HG02938 (cell line): ENCODE results near the gene MMP20.
A peak's percentile ranks its signal among the peaks of the same experiment; 100 is the strongest.
"Not testable (repeated sequence)": the region's sequence is repeated elsewhere in the genome, so short reads cannot be mapped to it uniquely, and the experiment has no call there.

Source experiments
- ATAC-seq: cut with Tn5 transposase; IDR thresholded peaks from one replicate; pipeline ENCODE4 v1.9.1; 2021; ENCODE audit warnings: mild to moderate bottlenecking, moderate library complexity; ENCODE audit not compliant: unreplicated experiment

MMP20 gene

GRCh38 chr11:102625177-102625576 lies at the start of gene MMP20:
TSS of gene MMP20 (minus strand) at chr11:102625332. CDS start at chr11:102625319, 13 bp downstream.
- ATAC-seq, result no peak

DNA sequence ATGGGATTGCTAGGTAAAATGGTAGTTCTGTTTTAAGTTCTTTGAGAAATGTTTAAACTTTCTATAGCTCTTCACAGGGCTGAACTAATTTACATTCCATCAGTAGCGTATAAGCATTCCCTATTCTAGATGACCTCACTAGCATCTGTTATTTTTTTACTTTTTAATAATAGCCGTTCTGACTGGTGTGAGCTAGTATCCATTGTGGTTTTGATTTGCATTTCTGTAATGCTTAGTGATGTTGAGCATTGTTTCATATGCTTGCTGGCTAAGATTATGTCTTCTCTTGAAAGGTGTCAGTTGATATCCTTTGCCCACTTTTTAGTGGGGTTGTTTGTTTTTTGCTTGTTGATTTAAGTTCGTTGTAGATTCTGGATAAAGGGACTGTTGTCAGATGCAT lies 44.5 kb upstream of the MMP20 start:
- peak; percentile 80 for ATAC-seq

GRCh38 chr11:102666331-102666957 lies 41.3 kb upstream of the MMP20 start:
- peak; percentile 43 for ATAC-seq

GRCh38 chr11:102664001-102664752 lies 39.0 kb upstream of the MMP20 start:
- ATAC-seq, result no peak

DNA sequence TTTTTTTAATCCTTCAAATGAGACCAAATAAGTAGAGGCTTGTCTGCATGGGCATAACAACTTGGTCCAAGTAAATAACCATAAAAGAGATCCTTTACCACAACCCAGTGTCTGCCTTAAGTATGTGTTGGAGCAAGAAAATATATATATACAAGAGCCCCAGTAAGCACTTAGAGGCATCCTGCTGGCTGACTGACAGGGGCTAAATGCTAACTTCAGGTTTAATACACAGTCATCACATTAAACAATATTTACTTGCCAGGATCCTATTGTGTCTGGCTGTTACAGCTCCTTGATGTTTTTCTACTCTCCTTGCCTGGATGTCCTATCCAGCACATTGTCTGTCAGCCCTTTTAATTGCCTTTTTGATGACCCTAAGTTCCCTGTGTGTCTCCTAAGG lies 37.5 kb upstream of the MMP20 start:
- ATAC-seq, result no peak

GRCh38 chr11:102661040-102661439 lies 35.9 kb upstream of the MMP20 start:
- ATAC-seq, result no peak

DNA sequence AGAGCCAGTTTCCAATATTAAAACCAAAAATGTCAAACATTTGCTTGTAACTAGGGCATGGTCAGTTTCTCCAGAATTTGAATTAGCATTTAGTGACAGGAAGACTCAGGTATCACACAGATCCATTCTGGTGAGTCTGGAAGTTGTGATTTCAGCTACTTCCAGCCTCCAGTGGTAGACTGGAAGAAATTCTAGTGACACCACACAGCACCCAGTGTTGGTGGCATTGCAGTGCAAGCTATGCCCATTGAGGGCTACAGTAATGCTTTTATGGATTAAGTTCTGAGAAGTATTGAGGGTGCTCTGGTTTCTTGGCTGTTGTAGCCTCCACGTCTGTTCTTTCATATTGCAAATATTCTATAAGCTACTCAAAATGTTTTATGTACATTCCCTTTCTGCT lies 31.4 kb upstream of the MMP20 start:
- ATAC-seq, result no peak

DNA sequence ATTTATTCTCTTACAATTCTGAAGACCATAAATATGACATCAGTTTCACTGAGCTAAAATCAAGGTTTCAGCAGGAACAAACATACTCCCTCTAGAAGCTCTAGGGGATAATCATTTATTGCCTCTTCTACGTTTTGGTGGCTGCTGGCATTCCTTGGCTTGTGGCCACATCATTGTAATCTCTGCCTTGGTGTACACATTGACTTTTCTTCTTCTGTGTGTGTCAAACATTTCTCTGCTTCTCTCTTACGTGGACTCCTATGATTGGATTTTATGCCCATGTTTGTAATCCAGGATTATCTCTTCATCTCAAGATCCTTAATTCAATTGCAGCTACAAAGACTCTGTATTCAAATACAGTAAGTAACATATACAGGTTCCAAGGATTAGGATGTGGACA lies 30.4 kb upstream of the MMP20 start:
- no peak for ATAC-seq

DNA sequence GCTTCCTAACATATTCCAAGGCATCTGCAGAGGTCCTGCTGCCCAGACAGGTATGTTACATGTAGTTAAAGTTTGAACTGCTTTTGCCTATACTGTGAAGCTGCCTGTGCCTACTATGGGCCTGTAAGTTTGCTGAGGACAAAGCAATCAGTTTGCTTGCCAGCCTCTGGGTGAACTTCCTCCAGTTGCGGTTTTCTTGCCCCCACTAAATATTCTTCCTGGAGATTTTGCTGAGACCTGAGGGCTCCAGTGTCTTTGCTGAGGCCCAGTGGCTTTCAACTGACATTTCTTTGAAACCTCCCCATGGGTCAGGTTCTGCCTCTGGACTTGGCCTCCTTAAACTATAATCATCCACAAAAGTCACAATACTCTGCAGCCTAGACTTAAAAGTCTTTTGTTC lies 29.6 kb upstream of the MMP20 start:
- ATAC-seq, result no peak

DNA sequence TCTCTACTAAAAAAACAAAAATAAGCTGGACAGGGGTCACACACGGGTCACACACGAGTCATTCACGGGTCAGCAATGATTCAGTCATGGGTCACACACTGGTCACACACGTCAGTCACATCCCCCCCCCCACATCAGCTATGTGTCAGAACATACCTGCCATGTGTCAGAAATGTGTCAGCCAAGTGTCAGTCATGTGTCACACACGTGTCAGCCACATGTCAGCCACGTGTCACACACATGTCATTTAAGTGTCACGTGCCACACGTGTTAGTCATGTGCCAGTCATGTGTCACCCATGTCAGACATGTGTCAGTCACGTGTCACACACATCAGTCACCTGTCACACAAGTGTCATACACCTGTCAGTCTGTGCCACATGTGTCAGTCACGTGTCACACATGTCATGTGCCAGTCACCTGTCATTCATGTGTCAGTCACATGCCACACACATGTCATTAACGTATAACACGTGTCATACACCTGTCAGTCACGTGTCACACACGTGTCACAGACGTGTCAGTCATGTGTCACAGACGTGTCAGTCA lies 28.7 kb upstream of the MMP20 start:
- ATAC-seq, result no peak

DNA sequence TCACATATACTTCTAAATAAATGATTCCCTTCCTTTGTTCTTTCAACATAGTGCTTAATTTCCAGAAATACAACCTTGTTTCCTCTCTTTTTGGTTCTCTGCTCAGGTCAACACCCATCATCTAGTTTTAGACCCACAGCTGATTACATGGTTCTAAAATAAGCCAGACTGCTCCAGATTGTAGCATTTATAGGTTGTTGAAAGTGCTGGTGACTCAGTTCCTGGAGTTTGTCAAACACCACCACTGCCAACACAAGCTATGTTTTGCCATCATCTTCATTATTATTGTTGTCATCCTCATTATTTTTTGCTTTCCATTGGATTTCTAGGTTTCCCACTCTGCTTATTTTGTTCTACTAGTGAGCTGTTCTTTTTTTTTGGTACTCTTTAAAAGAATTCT lies 22.3 kb upstream of the MMP20 start:
- no peak for ATAC-seq

- ATAC-seq, result no peak
These were observed 18.8 kb upstream of the MMP20 start for GRCh38 chr11:102643941-102644340.

DNA sequence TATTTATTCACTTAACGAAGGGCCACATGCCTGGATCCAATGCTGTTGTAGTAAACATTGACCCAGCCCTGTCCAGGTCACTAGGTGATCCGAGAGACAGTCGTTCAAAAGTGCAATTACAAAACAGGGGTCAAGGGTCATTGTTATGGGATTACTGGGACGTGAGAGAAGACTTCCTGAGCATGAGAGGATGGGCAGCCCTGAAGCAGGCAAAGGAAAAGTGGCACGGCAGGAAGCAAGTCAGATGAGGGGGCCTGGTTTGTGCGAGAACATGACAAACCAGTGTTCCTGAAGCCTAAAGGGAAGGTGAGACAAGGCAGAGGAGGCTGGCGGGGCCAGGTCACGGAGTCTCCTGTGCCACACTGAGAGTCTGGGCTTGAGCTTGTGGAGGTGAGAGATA lies 15.8 kb upstream of the MMP20 start:
- no peak for ATAC-seq

- no peak for ATAC-seq
These were observed 14.5 kb upstream of the MMP20 start for GRCh38 chr11:102639656-102640055.

GRCh38 chr11:102637731-102638130 lies 12.6 kb upstream of the MMP20 start:
- ATAC-seq, result no peak

DNA sequence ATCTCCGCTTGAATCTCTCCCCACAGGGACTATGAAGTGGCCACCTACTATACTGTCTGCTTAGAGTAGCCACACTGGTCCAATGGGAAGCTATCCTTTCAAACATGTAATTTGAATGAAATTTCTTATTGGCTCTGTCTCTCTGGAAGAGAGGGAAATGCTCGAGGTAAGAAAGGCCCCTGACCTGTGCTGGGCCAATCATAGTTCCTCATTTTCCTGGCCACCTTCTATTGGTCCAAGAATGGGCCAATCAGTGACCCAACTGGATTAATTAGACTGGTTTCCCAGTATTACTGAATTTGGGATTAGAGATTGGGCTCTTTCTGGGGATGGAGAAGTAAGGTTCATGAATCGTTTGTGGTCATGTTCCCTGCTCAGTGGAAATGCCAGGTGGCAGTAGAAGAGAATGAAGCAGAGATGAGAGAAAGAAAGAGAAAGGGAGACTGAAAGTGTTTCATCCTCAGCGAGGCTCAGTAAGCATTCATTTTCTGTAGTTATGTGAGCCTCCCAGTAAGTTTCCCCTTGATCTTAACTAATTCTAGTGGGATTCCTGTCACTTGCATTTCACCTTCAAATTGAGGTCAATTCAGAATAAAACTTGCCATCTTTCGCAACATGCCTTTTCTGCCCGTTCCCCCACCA lies 8.4 kb upstream of the MMP20 start:
- no peak for ATAC-seq

DNA sequence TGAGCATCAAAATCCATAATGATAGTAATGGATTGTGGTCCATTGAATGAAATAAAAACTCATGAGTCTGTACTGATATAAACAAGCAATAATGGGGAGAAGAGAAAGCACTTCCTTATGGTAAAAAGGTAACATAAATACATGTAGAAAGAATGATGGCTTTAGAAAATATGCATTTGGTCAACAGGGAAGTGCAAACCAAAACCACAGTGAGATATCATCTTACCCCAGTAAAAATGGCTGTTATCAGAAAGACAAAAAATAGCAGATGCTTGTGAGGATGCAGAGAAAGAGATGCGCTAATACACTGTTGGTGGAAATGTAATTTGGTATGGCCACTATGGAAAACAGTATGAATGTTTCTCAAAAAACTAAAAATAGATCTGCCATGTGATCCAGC lies 6.9 kb upstream of the MMP20 start:
- no peak for ATAC-seq

DNA sequence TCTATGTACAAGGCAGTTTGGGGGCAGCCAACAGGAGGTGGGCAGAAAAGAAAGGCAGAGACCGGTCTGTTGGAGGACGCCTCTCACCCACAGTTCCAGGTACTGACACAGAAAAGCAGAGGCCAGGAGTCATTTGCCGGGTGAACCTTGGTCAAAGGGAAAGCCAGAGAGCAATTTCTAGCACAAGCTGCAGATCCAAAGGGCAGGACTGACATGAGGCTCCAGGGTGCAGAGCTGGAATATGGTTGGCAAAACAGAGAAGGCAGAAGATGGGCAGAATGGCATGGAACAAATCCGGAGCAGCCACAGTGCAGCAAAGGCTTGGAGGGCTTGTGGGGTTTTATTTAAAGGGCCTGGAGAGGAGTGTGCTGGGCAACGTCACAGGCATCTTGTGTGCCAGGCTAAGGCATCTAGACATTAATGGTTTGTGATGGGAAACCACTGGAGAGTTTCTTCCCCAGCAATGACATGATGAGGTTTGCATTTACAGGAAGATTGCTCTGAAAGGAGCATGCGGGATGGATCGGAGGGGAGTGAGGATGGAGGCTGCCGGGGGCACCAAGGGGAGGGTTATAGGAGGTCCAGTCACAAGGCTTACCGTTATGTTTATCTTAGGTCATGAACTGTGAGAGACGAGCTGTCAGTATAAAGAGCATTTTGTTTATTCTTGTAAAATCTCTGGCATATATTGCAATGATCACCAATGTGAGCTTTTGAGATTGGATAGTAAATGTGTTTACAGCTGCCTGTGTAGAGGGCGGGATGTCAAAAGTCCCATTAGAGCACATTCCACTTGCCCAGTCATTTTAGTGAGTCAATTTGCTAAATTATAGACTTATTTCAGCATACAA lies 5.7 kb upstream of the MMP20 start:
- no peak for ATAC-seq

DNA sequence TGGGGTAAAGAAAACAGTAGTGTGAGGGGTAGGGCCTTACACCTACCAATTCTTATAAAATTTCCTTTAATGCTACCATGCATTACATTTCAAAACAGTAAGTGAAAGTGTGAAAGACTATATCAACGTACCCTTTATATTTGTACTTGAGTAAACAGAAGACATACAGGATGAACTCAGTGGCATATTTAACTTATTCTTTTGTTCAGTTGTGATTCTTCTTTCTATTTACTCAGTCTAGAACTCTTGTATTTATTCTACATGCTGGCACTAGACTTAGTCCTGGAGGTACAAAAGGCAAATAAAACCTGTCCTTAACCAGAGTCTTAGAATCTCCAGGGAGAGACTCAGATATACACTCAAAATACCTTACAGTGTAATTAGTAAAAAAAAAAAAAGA lies 4.8 kb upstream of the MMP20 start:
- not testable (repeated sequence) for ATAC-seq

DNA sequence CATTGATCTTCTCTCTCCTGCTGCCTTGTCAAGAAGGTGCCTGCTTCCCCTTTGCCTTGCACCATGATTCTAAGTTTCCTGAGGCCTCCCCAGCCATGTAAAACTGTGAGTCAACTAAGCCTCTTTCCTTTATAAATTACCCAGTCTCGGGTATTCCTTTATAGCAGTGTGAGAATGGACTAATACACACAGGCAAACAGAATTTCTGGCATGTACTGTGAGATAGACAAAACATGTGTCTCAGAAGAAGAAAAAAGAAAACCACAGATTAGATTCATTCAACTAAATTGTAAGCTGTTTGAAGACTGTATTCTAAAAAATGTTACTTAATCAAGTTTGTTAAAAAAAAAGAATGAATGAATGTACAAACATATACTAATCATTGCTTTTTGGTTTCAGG lies 1.5 kb upstream of the MMP20 start:
- no peak for ATAC-seq

DNA sequence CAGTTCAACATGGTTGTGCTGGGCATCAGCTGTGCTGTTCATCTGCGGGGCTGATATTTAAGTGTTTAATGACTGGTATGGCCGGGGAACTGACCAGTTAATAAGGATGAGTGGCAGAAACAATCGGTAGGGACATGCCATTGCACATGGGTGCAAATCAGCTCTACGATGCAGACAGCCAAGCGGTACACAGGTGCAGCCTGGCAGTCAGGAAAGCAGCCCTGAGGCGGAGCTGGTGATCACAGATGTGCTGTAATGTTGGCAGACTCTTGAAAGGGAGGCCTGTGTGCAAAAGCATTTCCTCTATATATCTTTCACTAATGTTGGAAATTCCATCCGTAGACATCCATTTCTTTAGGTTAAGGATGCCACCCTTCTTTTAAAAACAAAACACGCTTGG lies 1.1 kb downstream of the MMP20 start:
- ATAC-seq, result no peak
